Breast epithelium (tissue), 3 donors: Measurements from ENCODE around the gene LTO1.

ENCODE experiments used
- POLR2AphosphoS5 ChIP-seq, 3 donors: sonication (generic); formaldehyde crosslinking; IDR thresholded peaks; one replicate each; pipeline ENCODE4 v1.6.1; 2017; ENCODE audit warnings: antibody characterized with exemption in 3 of 3
- TF ChIP-seq, protein P1 (sequence below), 3 donors: fragments of 450-650 bp; IDR thresholded peaks; one replicate each; pipeline ENCODE4 v1.5.1; 2016 to 2017; ENCODE audit warnings: antibody characterized with exemption in 3 of 3, mild to moderate bottlenecking in 3 of 3, moderate library complexity in 3 of 3

DNA sequence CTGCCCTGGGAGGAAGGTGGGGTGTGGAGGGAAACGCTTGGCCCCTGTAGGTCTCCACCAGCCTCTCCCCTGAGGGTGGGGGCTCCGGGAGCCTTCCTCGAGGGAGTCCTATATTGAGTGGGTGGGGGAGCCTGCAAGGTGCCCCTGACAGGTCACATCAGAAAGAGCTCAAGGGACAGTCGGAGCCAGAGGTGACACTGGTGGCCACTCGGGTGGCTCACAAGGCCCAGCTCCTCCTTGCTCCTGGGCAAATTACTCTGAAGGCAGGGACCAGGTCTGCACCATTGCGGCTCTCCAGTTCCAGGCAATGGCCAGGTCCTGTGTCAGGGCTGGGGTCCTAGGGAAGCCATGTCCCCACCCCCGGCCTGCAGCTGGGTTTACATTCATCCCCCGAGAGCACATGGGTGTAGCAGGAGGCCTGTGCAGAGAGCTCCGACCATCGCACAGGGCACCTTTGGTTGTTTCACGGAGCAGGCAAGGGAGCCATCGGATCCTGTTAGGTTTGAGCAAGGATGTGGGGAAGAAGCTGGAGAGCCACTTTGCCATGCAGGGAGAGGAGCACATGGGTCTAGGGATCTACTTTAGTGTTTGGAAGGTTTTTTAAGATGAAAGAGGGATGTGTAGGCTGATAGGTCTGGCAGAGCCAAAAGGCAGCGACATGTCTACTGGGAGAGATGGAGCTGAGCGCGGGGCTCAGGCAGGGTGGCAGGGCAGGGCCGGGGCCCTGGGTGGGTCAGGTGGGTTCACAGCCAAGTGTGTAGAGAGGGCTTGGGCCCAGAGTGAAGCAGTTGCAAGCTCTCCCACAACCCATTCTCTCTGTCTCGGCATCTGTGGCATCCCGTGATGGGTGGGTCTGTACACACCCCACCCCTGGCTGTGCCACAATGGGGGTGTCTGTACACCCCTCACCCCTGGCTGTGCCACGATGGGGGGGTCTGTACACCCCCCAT lies 19.4 kb downstream of the LTO1 start:
- TF ChIP-seq POLR2AphosphoS5 (IDR thresholded peaks at IDR 0.05): no peak
- TF ChIP-seq, protein P1, sequence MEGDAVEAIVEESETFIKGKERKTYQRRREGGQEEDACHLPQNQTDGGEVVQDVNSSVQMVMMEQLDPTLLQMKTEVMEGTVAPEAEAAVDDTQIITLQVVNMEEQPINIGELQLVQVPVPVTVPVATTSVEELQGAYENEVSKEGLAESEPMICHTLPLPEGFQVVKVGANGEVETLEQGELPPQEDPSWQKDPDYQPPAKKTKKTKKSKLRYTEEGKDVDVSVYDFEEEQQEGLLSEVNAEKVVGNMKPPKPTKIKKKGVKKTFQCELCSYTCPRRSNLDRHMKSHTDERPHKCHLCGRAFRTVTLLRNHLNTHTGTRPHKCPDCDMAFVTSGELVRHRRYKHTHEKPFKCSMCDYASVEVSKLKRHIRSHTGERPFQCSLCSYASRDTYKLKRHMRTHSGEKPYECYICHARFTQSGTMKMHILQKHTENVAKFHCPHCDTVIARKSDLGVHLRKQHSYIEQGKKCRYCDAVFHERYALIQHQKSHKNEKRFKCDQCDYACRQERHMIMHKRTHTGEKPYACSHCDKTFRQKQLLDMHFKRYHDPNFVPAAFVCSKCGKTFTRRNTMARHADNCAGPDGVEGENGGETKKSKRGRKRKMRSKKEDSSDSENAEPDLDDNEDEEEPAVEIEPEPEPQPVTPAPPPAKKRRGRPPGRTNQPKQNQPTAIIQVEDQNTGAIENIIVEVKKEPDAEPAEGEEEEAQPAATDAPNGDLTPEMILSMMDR (IDR thresholded peaks at IDR 0.05): no peak
